SK-N-SH treated with all-trans-retinoic acid at 6 μM for 48 hours (cell line): ENCODE measurements around the gene DDX52.

ENCODE experiments used
- ATAC-seq: fragments of 200-7000 bp; cut with Tn5 transposase; 3 replicates; pipeline ENCODE4 v1.9.1; 2020; ENCODE audit warnings: mild to moderate bottlenecking, moderate library complexity
- ARNTL ChIP-seq: fragments of 450-650 bp; formaldehyde crosslinking; IDR thresholded peaks from 2 replicates; pipeline ENCODE4 v1.5.0; 2020; ENCODE audit warnings: low read depth, mild to moderate bottlenecking, moderate library complexity, borderline replicate concordance
- CREB5 ChIP-seq: fragments of 250-450 bp; sonication (Bioruptor Pico); IDR thresholded peaks from 2 replicates; pipeline ENCODE4 v1.5.1; 2020; ENCODE audit warnings: low read depth, mild to moderate bottlenecking, moderate library complexity
- CSDC2 ChIP-seq: fragments of 250-450 bp; sonication (Bioruptor Pico); IDR thresholded peaks from 2 replicates; pipeline ENCODE4 v1.5.0; 2020; ENCODE audit warnings: mild to moderate bottlenecking, moderate library complexity
- CSRNP3 ChIP-seq: fragments of 250-450 bp; sonication (Bioruptor Pico); IDR thresholded peaks from 2 replicates; pipeline ENCODE4 v1.5.1; 2021; ENCODE audit warnings: mild to moderate bottlenecking, moderate library complexity
- ESRRG ChIP-seq: fragments of 250-450 bp; sonication (Bioruptor Pico); IDR thresholded peaks from 2 replicates; pipeline ENCODE4 v1.6.1; 2021; ENCODE audit warnings: mild to moderate bottlenecking
- GLIS3 ChIP-seq: fragments of 250-450 bp; sonication (Bioruptor Pico); IDR thresholded peaks from 2 replicates; pipeline ENCODE4 v1.5.0; 2020; ENCODE audit warnings: mild to moderate bottlenecking, moderate library complexity
- PATZ1 ChIP-seq: fragments of 250-450 bp; sonication (Bioruptor Pico); IDR thresholded peaks from 2 replicates; pipeline ENCODE4 v1.8.0; 2020; ENCODE audit warnings: mild to moderate bottlenecking, moderate library complexity, borderline replicate concordance
- POU6F1 ChIP-seq: fragments of 250-450 bp; sonication (Bioruptor Pico); IDR thresholded peaks from 2 replicates; pipeline ENCODE4 v1.8.0; 2021; ENCODE audit warnings: low read depth, mild to moderate bottlenecking, moderate library complexity, borderline replicate concordance
- PPARA ChIP-seq: fragments of 250-450 bp; sonication (Bioruptor Pico); IDR thresholded peaks from 2 replicates; pipeline ENCODE4 v1.5.0; 2020; ENCODE audit warnings: mild to moderate bottlenecking, borderline replicate concordance
- RARB ChIP-seq: fragments of 250-450 bp; sonication (Bioruptor Pico); IDR thresholded peaks from 2 replicates; pipeline ENCODE4 v1.8.0; 2021; ENCODE audit warnings: mild to moderate bottlenecking, moderate library complexity
- SNAI2 ChIP-seq: fragments of 250-450 bp; sonication (Bioruptor Pico); IDR thresholded peaks from 2 replicates; pipeline ENCODE4 v1.5.0; 2020; ENCODE audit warnings: mild to moderate bottlenecking, moderate library complexity
- TCF4 ChIP-seq: fragments of 250-450 bp; sonication (Bioruptor Pico); IDR thresholded peaks from 2 replicates; pipeline ENCODE4 v1.8.0; 2021; ENCODE audit warnings: mild to moderate bottlenecking, moderate library complexity, borderline replicate concordance
- TSHZ2 ChIP-seq: fragments of 250-450 bp; sonication (Bioruptor Pico); IDR thresholded peaks from 2 replicates; pipeline ENCODE4 v1.5.0; 2020; ENCODE audit warnings: mild to moderate bottlenecking, moderate library complexity
- ZC3H10 ChIP-seq: fragments of 250-450 bp; sonication (Bioruptor Pico); IDR thresholded peaks from 2 replicates; pipeline ENCODE4 v1.5.1; 2021; ENCODE audit warnings: mild to moderate bottlenecking, moderate library complexity
- ZFP3 ChIP-seq: fragments of 250-450 bp; sonication (Bioruptor Pico); IDR thresholded peaks from 2 replicates; pipeline ENCODE4 v1.5.0; 2020; ENCODE audit warnings: mild to moderate bottlenecking, moderate library complexity
- ZFP30 ChIP-seq: fragments of 450-650 bp; formaldehyde crosslinking; IDR thresholded peaks from 2 replicates; pipeline ENCODE4 v1.5.0; 2022; ENCODE audit warnings: mild to moderate bottlenecking, moderate library complexity
- ZNF565 ChIP-seq: fragments of 450-650 bp; formaldehyde crosslinking; conservative IDR thresholded peaks from 2 replicates; pipeline ENCODE4 v1.5.0; 2020; ENCODE audit warnings: low read depth, mild to moderate bottlenecking, moderate library complexity
- ZNF8 ChIP-seq: fragments of 450-650 bp; formaldehyde crosslinking; IDR thresholded peaks from 2 replicates; pipeline ENCODE4 v1.5.0; 2020; ENCODE audit warnings: mild to moderate bottlenecking, moderate library complexity

DDX52 gene

GRCh38 chr17:37661400-37662014 is 18.3 kb upstream of the DDX52 start (continued):
- no peak for TF ChIP-seq CSRNP3 (CRISPR knock-in tag)
- TF ChIP-seq TCF4 (CRISPR knock-in tag): no peak
- TF ChIP-seq PPARA (CRISPR knock-in tag): no peak

GRCh38 chr17:37659925-37660324 is 16.7 kb upstream of the DDX52 start:
- ATAC-seq: no peak
- TF ChIP-seq PPARA (CRISPR knock-in tag) (no peak), ZNF8 (CRISPR knock-in tag) (no peak), RARB (CRISPR knock-in tag) (no peak), ESRRG (CRISPR knock-in tag) (no peak), ZNF565 (CRISPR knock-in tag) (no peak), CREB5 (CRISPR knock-in tag) (no peak), CSRNP3 (CRISPR knock-in tag) (no peak), POU6F1 (CRISPR knock-in tag) (no peak), TCF4 (CRISPR knock-in tag) (no peak), GLIS3 (CRISPR knock-in tag) (no peak), ZFP3 (CRISPR knock-in tag) (no peak), PATZ1 (no peak), SNAI2 (CRISPR knock-in tag) (no peak), TSHZ2 (CRISPR knock-in tag) (no peak), ZFP30 (CRISPR knock-in tag) (no peak), ARNTL (CRISPR knock-in tag) (no peak), CSDC2 (no peak)
- TF ChIP-seq, all 23 proteins: peak for 0

- no peak for ATAC-seq
- no peak for TF ChIP-seq ARNTL (CRISPR knock-in tag)
- TF ChIP-seq RARB (CRISPR knock-in tag): no peak
- TF ChIP-seq PATZ1: no peak
- TF ChIP-seq CSDC2: no peak
- no peak for TF ChIP-seq SNAI2 (CRISPR knock-in tag)
- no peak for TF ChIP-seq ZC3H10
- no peak for TF ChIP-seq ZNF565 (CRISPR knock-in tag)
- TF ChIP-seq POU6F1 (CRISPR knock-in tag): no peak
- TF ChIP-seq CREB5 (CRISPR knock-in tag): no peak
Measured at GRCh38 chr17:37657202-37657601, 14.0 kb upstream of the DDX52 start.
